Mesenchymal stem cell (in vitro differentiated cells and primary cell): ENCODE data around the gene NAMPT.

Experiments used
- DNase-seq: peaks from one replicate; pipeline ENCODE4 v3.0.0-alpha.2; 2013
- H2AFZ ChIP-seq: one replicate; pipeline ENCODE4 v1.6.1; 2013; ENCODE audit warnings: low read depth, mild to moderate bottlenecking, control low read depth, inconsistent platforms, low read length, moderate library complexity
- H2AK5ac ChIP-seq: 2 replicates; pipeline ENCODE4 v1.6.1; 2013; ENCODE audit warnings: low read length, moderate library complexity, mild to moderate bottlenecking, inconsistent platforms; ENCODE audit not compliant: severe bottlenecking
- H2BK120ac ChIP-seq: one replicate; pipeline ENCODE4 v1.6.1; 2013; ENCODE audit warnings: low read depth, mild to moderate bottlenecking, inconsistent platforms, low read length, moderate library complexity
- H2BK12ac ChIP-seq, 2 experiments: one replicate each; pipeline ENCODE4 v1.6.1; 2013; ENCODE audit warnings: inconsistent platforms in 2 of 2, low read length in 2 of 2, mild to moderate bottlenecking in 2 of 2, moderate library complexity in 2 of 2, control low read depth in 1 of 2
- H2BK15ac ChIP-seq: one replicate; pipeline ENCODE4 v1.6.1; 2013; ENCODE audit warnings: mild to moderate bottlenecking, low read depth, inconsistent platforms; ENCODE audit not compliant: poor library complexity, severe bottlenecking
- H2BK5ac ChIP-seq: 2 replicates; pipeline ENCODE4 v1.6.1; 2013; ENCODE audit warnings: low read depth, mild to moderate bottlenecking, low read length, control low read depth, inconsistent platforms; ENCODE audit not compliant: poor library complexity, severe bottlenecking
- H3K14ac ChIP-seq, 2 experiments: one replicate each; pipeline ENCODE4 v1.6.1; 2013; ENCODE audit warnings: inconsistent platforms in 2 of 2, low read length in 2 of 2, control low read depth in 1 of 2, mild to moderate bottlenecking in 1 of 2, moderate library complexity in 1 of 2
- H3K18ac ChIP-seq, 2 experiments: one replicate each; pipeline ENCODE4 v1.6.1; 2013; ENCODE audit warnings: inconsistent platforms in 2 of 2, low read length in 2 of 2, control low read depth in 1 of 2, low read depth in 1 of 2, mild to moderate bottlenecking in 1 of 2
- H3K23ac ChIP-seq, 2 experiments: one replicate each; pipeline ENCODE4 v1.6.1; 2013; ENCODE audit warnings: inconsistent platforms in 2 of 2, low read length in 2 of 2, mild to moderate bottlenecking in 2 of 2, moderate library complexity in 2 of 2, control low read depth in 1 of 2
- H3K27ac ChIP-seq: 2 replicates; pipeline ENCODE4 v1.5.1; 2013; ENCODE audit warnings: mild to moderate bottlenecking, moderate library complexity, low read length, control low read depth, inconsistent platforms; ENCODE audit not compliant: poor library complexity, severe bottlenecking
- H3K27me3 ChIP-seq, 2 experiments: 2 replicates each; pipeline versions ENCODE4 v1.6.1 to v1.7.0; 2013; ENCODE audit warnings: low read length in 2 of 2, mild to moderate bottlenecking in 2 of 2, moderate library complexity in 2 of 2, control low read depth in 1 of 2, inconsistent platforms in 1 of 2; ENCODE audit not compliant: control insufficient read depth in 1 of 2, insufficient read depth in 1 of 2
- H3K36me3 ChIP-seq, 2 experiments: 2 replicates each; pipeline versions ENCODE4 v1.6.1 to v1.7.0; 2013; ENCODE audit warnings: low read length in 2 of 2, control low read depth in 1 of 2, inconsistent platforms in 1 of 2, low read depth in 1 of 2, mild to moderate bottlenecking in 1 of 2; ENCODE audit not compliant: insufficient read depth in 2 of 2, control insufficient read depth in 1 of 2
- H3K4ac ChIP-seq, 2 experiments: one replicate each; pipeline ENCODE4 v1.6.1; 2013; ENCODE audit warnings: inconsistent platforms in 2 of 2, low read length in 2 of 2, mild to moderate bottlenecking in 2 of 2, moderate library complexity in 2 of 2, control low read depth in 1 of 2, low read depth in 1 of 2
- H3K4me1 ChIP-seq: 2 replicates; pipeline ENCODE4 v1.6.1; 2013; ENCODE audit warnings: low read depth, low read length, control low read depth; ENCODE audit not compliant: control insufficient read depth, insufficient read depth
- H3K4me2 ChIP-seq: 2 replicates; pipeline ENCODE4 v1.6.1; 2013; ENCODE audit warnings: low read length, mild to moderate bottlenecking, inconsistent platforms; ENCODE audit not compliant: poor library complexity, severe bottlenecking
- H3K4me3 ChIP-seq, 2 experiments: 2 replicates each; pipeline versions ENCODE4 v1.5.1 to v1.7.0; 2013; ENCODE audit warnings: low read length in 2 of 2, mild to moderate bottlenecking in 2 of 2, control low read depth in 1 of 2, low read depth in 1 of 2; ENCODE audit not compliant: insufficient read depth in 1 of 2
- H3K79me1 ChIP-seq: replicated peaks from 2 replicates; pipeline ENCODE4 v1.6.1; 2013; ENCODE audit warnings: mild to moderate bottlenecking, control low read depth, low read length, inconsistent platforms; ENCODE audit not compliant: poor library complexity, severe bottlenecking
- H3K9ac ChIP-seq: 2 replicates; pipeline ENCODE4 v1.7.0; 2013; ENCODE audit warnings: mild to moderate bottlenecking, low read length, moderate library complexity
- H3K9me3 ChIP-seq: 2 replicates; pipeline ENCODE4 v1.7.0; 2013; ENCODE audit warnings: mild to moderate bottlenecking, low read length; ENCODE audit not compliant: control insufficient read depth
- H4K8ac ChIP-seq: one replicate; pipeline ENCODE4 v1.6.1; 2013; ENCODE audit warnings: inconsistent platforms, mild to moderate bottlenecking, low read length, moderate library complexity
- H4K91ac ChIP-seq: one replicate; pipeline ENCODE4 v1.6.1; 2013; ENCODE audit warnings: mild to moderate bottlenecking, low read length, inconsistent platforms
- WGBS: methylation state at CpG from one replicate; pipeline ENCODE4 v1.1.7; 2013; ENCODE audit warnings: mixed read lengths; 5-methylcytosine and 5-hydroxymethylcytosine counted together

NAMPT gene

DNA sequence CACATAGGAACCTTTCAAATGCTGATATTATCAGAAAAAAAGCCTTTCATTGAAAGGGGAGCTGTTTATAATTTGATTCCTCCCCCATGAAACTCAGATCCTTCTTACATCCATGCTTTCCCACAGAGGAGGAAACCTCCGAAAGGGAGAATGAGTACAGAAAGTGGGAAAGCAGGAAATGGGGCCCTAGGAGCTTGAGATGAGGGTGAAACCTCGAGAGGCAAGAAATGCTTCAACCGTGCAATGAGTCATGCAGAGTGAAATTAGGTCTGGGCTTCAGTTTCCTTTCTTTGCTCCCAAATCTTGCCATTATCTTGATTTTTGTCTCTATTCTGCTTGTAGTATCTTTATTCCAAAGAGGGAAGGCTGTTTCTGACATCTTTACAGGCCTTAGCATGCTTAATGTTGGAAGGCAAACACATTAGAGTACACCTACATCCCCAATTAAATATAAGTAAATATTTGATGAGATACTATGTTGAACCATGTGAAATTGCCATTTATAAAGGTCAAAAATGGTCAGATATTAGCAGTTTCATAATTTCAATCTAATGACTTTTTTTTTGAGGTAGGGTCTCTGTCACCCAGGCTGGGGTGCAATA is 79.1 kb downstream of the NAMPT start:
- 3% methylated on average over 3 of the region's 3 CpGs for whole genome bisulfite sequencing
- Histone ChIP-seq H3K36me3 (no peaks in the 10 kb centered on the region), H3K4me3 (no peak overlapping the region), H2AK5ac (peak overlapping the region; percentile 67), H3K18ac (peak overlapping the region; percentile 43 to 56), H2AFZ (no peak overlapping the region), H3K27me3 (no peaks in the 10 kb centered on the region), H3K4me2 (no peak overlapping the region), H3K9ac (peak overlapping the region; percentile 27), H2BK12ac (no peak overlapping the region), H3K79me1 (no peaks in the 10 kb centered on the region), H3K9me3 (peaks cover 4% of the 10 kb centered on the region), H3K14ac (no peak overlapping the region), H4K91ac (no peak overlapping the region), H2BK15ac (no peak overlapping the region), H2BK120ac (no peak overlapping the region), H3K27ac (peak overlapping the region; percentile 24), H3K4me1 (peaks cover 6% of the 10 kb centered on the region), H2BK5ac (no peak overlapping the region), H4K8ac (peak overlapping the region; percentile 64), H3K4ac (no peak overlapping the region), H3K23ac (no peak overlapping the region)
- peak; percentile 55 for DNase-seq

DNA sequence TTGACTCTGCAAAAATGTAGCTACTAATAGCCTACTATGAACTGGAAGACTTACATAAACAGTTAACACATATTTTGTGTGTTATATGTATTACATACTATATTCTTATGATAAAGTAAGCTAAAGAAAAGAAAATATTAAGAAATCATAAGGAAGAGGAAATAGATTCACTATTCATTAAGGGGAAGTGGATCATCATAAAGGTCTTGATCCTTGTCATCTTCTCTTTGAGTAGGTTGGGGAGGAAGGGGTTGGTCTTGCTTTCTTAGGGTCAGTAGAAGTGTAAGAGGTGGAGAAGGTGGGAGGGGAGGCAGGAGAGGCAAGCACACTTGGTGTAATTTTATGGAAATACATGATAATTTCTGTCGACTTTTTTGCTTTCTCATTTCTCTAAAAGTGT is 81.3 kb downstream of the NAMPT start:
- WGBS, result 75% methylated on average over 1 of the region's 1 CpG
- Histone ChIP-seq H4K91ac (no peak overlapping the region), H3K4me3 (no peak overlapping the region), H3K23ac (no peak overlapping the region), H2BK12ac (no peak overlapping the region), H3K4ac (no peak overlapping the region), H3K14ac (no peak overlapping the region), H2AFZ (no peak overlapping the region), H3K9ac (no peak overlapping the region), H3K4me1 (peaks cover 6% of the 10 kb centered on the region), H2BK120ac (no peak overlapping the region), H4K8ac (no peak overlapping the region), H3K27ac (no peak overlapping the region), H3K9me3 (peaks cover 3% of the 10 kb centered on the region), H3K4me2 (no peak overlapping the region), H3K79me1 (no peaks in the 10 kb centered on the region), H2AK5ac (no peak overlapping the region), H2BK5ac (no peak overlapping the region), H3K27me3 (no peaks in the 10 kb centered on the region), H3K36me3 (no peaks in the 10 kb centered on the region), H3K18ac (no peak overlapping the region), H2BK15ac (no peak overlapping the region)
- DNase-seq, result no peak

DNA sequence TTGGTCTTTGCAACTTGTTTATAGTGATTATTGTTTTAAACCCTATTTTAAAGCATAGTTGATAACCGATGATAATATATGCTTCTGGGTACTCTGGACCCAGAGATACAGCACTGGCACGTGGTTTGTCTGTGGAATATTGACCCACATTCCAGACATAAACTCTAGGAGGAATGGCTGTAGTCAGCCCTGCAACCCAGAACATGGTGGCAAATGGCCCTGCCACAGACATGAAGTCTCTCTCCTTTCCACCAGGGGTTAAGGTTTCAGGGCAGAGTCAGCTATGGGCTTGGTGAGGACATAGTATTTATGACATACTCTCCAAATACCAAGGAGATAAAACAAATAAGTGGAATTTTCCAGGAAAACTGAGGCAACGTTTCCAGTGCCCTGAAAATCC is 83.6 kb downstream of the NAMPT start:
- Histone ChIP-seq H3K4me3 (no peak overlapping the region), H3K36me3 (no peaks in the 10 kb centered on the region), H3K79me1 (no peaks in the 10 kb centered on the region), H4K91ac (no peak overlapping the region), H2BK120ac (no peak overlapping the region), H3K23ac (no peak overlapping the region), H3K9me3 (no peaks in the 10 kb centered on the region), H3K9ac (no peak overlapping the region), H3K14ac (no peak overlapping the region), H2AFZ (peak overlapping the region; percentile 27), H3K18ac (peak overlapping the region; percentile 19 to 40), H3K4me1 (peaks cover 2% of the 10 kb centered on the region), H3K27ac (no peak overlapping the region), H2BK5ac (no peak overlapping the region), H3K4ac (peak overlapping the region in 1 of 2 experiments; percentile 51), H4K8ac (no peak overlapping the region), H3K27me3 (no peaks in the 10 kb centered on the region), H3K4me2 (no peak overlapping the region), H2AK5ac (no peak overlapping the region), H2BK12ac (peak overlapping the region in 1 of 2 experiments; percentile 63), H2BK15ac (no peak overlapping the region)
- DNase-seq, result no peak
- 100% methylated on average over 3 of the region's 3 CpGs for WGBS

DNA sequence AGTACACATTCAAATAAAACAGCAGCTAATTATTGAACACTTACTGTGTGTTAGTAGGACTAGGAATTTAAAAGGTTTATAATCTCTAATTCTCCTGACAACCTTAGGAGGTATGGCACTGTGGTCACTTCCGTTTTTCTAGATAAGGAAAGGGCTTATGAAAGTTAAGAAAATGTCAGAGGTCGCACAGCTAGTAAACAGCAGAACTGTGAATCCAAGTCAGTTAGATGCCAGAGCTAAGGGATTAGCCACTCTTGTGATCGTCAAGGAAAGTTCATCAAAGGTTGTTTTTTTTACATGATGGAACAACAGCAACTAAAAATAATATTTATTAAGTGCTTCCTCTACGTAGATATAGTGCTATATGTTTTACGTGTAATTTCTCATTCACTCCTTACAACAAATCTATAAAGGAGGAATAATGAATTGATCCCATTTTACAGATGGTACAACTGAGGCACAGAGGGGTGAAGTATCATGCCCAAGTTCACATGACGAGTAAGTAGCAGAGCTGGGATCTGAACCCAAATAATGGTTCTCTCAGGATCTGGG is 84.9 kb downstream of the NAMPT start:
- Histone ChIP-seq H3K4me3 (no peak overlapping the region), H3K79me1 (no peaks in the 10 kb centered on the region), H3K23ac (no peak overlapping the region), H3K4me1 (no peaks in the 10 kb centered on the region), H3K18ac (no peak overlapping the region), H2AFZ (no peak overlapping the region), H3K27me3 (no peaks in the 10 kb centered on the region), H3K27ac (no peak overlapping the region), H3K36me3 (no peaks in the 10 kb centered on the region), H2BK12ac (no peak overlapping the region), H2BK120ac (no peak overlapping the region), H3K9me3 (no peaks in the 10 kb centered on the region), H4K91ac (no peak overlapping the region), H2BK15ac (no peak overlapping the region), H3K9ac (no peak overlapping the region), H2AK5ac (no peak overlapping the region), H3K14ac (no peak overlapping the region), H3K4ac (no peak overlapping the region), H2BK5ac (no peak overlapping the region), H4K8ac (no peak overlapping the region), H3K4me2 (no peak overlapping the region)
- peak; percentile 22 for DNase-seq
- 64% methylated on average over 3 of the region's 6 CpGs for WGBS
